ENCODE results near the gene NFATC1.

- TF ChIP-seq CTCF (IDR thresholded peaks at IDR 0.05; ENCODE audit: low read depth, low read length, poor library complexity, severe bottlenecking) (no peak), EZH2phosphoT487 (IDR thresholded peaks at IDR 0.05; ENCODE audit: borderline replicate concordance, low read length) (no peak)
Measured at GRCh38 chr18:79521416-79522205, 125.9 kb downstream of the NFATC1 start.
